Measurements from ENCODE around the gene RASGRP3. TPM values are rescaled to one million over a fixed set of nuclear protein-coding genes. Genes with fewer than 3 reads are reported as not detected.

RASGRP3 gene
- total and polyA plus RNA-seq, 9 of the 15 experiments (the other 6 are each of a cell fraction or from before 2014, with no cell fraction given), result 0.18 to 1.7 (median 1.2) TPM

- no peak for TF ChIP-seq ZNF407 (IDR thresholded peaks at IDR 0.05; ENCODE audit: low read depth)
- TF ChIP-seq CLOCK (CRISPR knock-in tag; IDR thresholded peaks at IDR 0.05; ENCODE audit: borderline replicate concordance), result no peak
- TF ChIP-seq KAT8 (IDR thresholded peaks at IDR 0.05; ENCODE audit: low read depth), result no peak
- no peak for TF ChIP-seq SMAD3 (CRISPR knock-in tag; conservative IDR thresholded peaks at IDR 0.05)
- TF ChIP-seq NCOA6 (IDR thresholded peaks at IDR 0.05), result no peak
- TF ChIP-seq CBX2 (IDR thresholded peaks at IDR 0.05; ENCODE audit: insufficient read depth, low read length, poor library complexity, severe bottlenecking), result no peak
- no peak for TF ChIP-seq ZNF184 (CRISPR knock-in tag; IDR thresholded peaks at IDR 0.05)
Measured at GRCh38 chr2:33532966-33533365, 56.5 kb downstream of the RASGRP3 start (continued).

All from K562 (cell line).